ENCODE results near the gene TRIM33.

TRIM33 gene

GRCh38 chr1:114511032-114511785 is at the start of gene TRIM33:
TSS of gene TRIM33 (minus strand) at chr1:114511203. CDS start at chr1:114511076, 127 bp downstream.
- DNase-seq = peak; percentile 93

DNA sequence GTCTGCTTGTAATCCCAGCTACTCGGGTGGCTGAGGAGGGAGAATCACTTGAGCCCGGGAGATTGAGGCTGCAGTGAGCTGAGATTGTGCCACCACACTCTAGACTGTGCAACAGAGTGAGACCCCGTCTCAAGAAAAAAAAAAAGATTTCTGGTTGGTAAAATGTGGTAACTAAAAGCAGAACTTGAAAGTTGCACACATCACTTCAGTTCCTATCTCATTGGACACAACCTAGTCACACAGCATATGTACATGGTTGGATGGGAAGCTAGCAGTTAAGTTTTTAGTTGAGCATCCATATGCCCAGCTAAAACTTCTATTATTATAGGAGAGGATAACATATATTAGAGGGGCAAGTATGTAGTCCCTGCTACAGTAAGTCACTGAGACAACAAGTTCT is 48.4 kb upstream of the TRIM33 start:
- DNase-seq = no peak

GRCh38 chr1:114558544-114558943 is 47.5 kb upstream of the TRIM33 start:
- DNase-seq = peak; percentile 6

DNA sequence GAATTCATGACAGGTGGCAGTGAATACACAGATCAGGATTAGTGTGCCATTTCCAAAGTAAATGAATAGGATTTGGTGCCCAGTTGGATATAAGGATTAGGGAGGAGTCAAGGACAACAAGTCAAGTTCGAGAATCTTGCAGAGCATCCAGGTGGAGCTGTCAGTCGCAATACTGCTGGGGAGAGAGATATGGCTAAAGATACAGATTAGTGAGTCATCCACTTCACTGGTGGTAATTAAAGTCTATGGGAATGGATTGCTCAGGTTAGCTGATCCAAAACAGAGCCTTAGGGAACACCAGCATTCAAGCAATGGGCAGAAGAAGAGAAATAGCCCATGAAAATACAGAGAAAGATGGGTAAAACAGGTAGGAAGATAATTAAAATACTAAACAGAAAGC is 43.6 kb upstream of the TRIM33 start:
- DNase-seq = no peak

DNA sequence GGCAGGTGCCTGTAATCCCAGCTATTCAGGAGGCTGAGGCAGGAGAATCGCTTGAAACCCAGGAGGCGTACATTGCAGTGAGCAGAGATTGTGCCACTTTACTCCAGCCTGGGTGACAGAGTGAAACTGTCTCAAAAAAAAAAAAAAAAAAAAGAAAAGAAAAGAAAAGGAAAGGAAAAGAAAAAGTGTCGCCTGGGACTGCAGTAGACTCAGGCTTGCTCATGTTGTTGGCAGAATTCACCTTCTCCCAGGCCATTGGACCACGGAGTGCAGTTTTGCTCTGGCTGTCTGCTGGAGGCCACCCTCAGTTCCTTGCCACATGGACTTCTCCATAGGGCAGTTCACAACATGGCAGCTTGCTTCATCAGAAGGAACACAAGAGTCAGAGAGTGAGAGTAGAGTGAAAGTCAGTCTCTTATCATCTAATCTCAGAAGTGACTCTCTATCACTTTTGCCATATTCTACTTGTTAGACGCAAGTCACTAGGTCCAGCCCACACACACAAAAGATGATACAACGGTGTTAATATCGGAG is 41.2 kb upstream of the TRIM33 start:
- DNase-seq = no peak

DNA sequence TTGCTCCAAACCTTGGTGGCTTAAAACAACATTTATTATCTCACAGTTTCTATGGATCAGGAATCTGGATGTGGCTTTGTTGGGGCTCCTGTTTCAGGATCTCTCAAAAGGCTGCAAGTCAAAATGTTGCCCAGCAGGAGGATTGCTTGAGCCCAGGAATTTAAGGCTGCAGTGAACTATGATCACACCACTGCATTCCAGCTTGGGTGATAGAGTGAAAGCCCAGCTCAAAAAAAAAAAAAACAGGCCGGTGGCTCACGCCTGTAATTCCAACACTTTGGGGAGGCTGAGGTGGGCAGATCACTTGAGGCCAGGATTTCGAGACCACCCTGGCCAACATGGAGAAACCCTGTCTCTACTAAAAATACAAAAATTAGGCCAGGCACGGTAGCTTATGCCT is 40.4 kb upstream of the TRIM33 start:
- peak; percentile 1 for DNase-seq

DNA sequence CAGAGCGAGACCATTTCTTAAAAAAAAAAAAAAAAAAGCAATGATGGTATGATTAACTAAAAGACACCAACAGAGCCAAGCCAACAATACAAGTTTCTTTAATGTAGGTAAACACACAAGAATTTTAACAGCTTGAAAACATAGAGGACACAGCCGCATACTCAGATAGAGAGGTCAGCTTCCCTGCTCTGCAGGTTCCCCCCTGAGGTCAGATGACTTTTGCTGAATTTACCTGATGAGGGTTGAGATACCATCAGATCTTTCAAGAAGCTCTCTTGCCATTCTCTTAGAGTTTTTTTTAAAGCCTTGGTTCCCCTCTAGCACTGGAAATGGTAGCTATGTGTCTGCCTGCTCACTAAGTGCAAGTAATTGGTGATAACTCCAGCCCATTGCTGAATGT is 39.3 kb upstream of the TRIM33 start:
- no peak for DNase-seq

GRCh38 chr1:114549137-114549536 is 38.1 kb upstream of the TRIM33 start:
- DNase-seq = peak; percentile 1

DNA sequence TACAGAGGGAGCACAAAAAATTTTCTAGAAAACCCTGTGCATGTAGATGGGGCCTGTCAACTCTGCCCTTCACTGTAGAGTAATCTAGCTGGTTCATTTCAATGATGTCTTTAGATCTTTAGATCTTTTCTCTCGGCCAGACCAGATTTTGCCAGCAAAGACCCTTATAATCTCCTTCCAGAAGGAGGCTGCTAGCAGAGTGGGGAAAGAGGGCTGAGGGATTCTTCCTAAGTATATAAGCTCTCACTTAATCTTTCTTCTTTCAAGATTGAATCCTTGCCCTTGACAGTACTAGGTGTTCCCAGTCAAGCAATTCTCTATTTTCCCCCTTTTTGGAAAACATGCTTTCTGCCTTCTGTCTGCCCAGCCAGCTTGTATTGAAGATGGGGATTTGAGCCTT is 36.1 kb upstream of the TRIM33 start:
- no peak for DNase-seq

DNA sequence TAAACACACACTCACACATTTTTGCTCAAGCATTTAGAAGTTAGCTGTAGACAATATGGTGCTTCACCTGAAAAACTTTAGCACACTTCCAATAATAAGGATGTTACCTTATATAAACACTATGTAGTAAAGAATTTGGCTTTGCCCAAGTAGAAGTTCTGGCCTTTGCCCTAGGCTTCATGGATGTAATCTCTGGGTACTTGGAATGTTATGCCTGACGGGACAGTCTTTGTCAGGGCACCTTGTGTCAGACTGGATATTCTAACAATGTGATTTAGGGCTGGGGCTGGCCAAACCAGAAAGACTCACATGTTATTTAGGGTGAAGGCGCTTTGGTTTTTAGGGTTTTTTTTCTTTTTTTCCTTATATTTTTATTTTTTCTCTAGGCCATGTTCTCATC is 34.8 kb upstream of the TRIM33 start:
- DNase-seq = no peak

DNA sequence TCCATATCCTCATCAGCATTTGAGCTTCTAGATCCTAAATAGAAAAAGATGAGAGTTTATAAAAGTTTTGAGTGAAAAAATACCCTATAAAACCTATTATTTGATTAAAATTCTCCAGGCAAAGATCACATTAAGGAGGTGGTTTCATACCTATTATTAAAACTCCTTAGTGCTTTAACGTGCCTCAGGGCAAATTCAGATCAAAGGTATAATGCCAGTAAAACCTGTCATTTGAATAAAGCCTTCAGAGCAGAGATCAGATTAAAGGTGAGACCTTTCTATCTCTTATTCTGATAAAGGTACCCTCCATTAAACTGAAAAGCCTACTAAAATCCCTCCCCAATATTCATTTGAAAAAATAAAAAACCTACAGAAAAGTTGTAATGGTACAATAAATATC is 34.3 kb upstream of the TRIM33 start:
- DNase-seq = no peak

GRCh38 chr1:114540821-114541220 is 29.8 kb upstream of the TRIM33 start:
- DNase-seq = no peak

GRCh38 chr1:114540272-114540671 is 29.3 kb upstream of the TRIM33 start:
- no peak for DNase-seq

DNA sequence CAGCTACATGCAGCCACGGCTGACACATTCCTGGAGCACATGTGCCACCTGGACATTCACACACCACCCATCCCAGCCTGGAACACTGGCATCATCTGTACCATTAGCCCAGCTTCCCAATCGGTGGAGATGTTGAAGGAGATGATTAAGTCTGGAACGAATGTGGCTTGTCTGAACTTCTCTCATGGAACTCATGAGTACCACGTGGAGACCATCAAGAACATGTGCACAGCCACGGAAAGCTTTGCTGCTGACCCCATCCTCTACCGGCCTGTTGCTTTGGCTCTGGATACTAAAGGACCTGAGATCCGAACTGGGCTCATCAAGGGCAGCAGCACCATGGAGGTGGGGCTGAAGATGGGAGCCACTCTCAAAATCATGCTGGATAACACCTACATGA is 25.0 kb upstream of the TRIM33 start:
- no peak for DNase-seq

DNA sequence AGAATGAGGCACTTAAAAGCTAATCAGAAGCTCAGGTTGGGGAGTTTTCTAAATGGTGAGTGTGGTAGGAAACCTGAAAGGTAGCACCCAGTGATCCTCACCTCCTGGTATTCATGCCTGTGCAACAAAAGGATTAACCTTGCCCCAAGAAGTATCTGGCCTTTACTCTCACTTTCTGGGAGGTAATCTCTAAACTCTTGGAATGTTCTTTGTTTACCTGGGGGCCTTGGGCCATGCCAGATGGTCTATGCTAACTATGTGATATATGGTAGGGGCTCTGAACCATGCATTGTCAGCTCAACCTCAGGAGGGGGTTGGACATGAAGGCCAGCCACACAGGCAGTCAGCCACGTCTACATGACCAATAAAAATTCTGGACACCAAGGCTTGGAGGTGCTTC is 24.4 kb upstream of the TRIM33 start:
- no peak for DNase-seq

DNA sequence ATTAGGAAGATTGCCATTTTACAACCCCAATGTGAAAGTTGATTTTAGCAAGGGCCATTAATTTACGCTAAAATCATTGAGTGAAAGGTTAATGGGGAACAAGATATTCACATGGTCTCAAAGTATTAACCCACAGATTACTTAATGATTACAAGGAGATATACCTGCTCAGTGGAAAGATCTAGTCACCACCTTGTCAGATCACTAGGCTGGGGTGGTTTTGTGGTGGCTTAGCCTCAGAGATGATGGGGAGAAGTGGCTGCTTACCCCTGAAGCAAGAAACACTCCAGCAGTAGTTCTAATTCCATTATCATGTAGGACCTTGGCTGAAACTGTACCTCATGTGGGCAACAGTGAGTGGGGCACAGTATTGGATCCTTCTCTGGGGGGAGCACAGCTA is 20.1 kb upstream of the TRIM33 start:
- no peak for DNase-seq

DNA sequence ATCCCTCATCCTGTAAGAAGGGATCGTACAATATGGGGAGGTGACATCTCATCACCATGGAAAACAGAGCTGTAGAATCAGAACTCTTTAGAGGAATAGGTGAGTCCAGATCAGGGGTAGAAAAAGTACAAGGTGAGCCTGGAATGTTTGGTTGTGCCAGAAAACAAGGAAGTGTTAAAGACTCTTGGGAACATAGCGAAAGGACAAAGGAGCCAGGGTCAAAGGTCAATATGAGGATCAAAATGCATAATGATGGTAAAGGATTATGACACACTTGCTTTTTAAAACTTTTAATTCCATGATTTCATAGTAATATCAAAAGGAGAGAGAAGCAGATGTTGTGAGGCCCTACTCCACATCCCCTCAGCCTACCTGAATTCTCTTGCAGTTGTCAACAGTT is 19.2 kb upstream of the TRIM33 start:
- DNase-seq = no peak

GRCh38 chr1:114524944-114525343 is 13.9 kb upstream of the TRIM33 start:
- no peak for DNase-seq

DNA sequence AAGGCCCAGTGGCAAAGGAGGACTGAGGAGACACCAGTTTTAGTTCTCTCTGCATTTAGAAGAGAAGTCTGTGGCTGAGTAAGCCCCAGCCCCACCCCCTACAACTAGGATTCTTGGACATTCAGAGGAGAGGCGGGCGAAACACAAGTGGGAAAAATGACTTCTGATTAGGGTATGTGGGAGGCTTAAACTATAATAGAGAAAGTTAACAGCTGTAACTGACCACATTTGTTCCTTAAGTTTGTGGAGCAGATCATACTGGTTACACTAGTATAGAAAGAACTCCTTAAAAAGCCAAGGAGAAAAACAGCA is 11.2 kb upstream of the TRIM33 start:
- no peak for DNase-seq

- no peak for DNase-seq
Measured at GRCh38 chr1:114521396-114522263, 10.6 kb upstream of the TRIM33 start.

DNA sequence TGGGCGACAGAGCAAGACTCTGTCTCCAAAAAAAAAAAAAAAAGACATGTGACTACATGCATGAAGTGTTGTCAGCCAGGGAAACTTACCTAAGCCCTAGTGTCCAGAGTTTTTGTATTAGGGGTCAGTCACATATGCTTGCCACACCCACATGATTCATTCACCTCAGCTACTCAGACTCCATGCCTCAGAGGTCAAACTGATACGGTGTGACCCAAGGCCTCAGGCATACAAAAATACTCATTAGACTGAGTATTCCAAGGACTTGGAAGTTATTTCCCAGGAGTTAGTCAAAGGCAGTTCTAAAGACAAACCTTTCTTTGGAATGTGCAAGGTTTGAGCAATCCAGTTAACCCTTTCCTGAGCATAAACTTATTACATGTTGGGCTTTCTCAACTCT is 6.3 kb upstream of the TRIM33 start:
- DNase-seq = no peak

DNA sequence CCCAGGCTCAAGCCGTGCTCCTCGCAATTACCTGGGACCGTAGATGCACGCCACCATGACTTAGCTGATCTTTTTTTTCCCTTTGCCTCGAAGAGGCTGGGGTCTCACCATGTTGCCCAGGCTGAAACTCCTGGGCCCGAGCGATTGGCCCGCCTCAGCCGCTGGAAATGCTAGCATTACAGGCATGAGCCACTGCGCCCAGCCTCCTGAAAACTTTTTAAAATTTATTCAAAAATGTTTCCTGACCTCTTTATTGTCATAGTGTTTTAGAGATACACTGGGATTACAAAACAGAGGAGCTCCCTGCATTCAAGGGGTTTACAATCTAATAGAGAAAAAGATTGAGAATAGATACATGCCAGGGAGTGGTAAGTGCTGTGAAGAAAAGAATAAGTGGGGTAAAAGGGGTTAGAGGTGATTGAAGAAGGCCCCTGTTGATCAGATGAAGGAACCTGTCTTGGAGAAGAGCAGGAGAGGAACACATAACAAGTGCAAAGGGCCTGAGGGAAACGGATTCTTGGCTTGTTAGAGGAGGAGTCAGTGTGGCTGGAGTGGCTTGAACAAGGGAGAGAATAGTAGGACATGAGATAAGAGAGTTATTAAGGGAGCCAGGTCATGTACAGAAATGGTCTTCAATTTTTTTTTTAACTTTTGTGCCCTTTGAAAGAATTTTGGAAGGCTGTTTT is 1.7 kb upstream of the TRIM33 start:
- no peak for DNase-seq

- DNase-seq = peak; percentile 9
Measured at GRCh38 chr1:114510274-114511031, 550 bp downstream of the TRIM33 start.

All from fibroblast of skin of right biceps (primary cell).